ENCODE measurements around the gene MXRA5. TPM values are rescaled to one million over a fixed set of nuclear protein-coding genes. Genes with fewer than 3 reads are reported as not detected.

MXRA5 gene
- total RNA-seq, 1 experiment from 2014 or later: not detected

DNA sequence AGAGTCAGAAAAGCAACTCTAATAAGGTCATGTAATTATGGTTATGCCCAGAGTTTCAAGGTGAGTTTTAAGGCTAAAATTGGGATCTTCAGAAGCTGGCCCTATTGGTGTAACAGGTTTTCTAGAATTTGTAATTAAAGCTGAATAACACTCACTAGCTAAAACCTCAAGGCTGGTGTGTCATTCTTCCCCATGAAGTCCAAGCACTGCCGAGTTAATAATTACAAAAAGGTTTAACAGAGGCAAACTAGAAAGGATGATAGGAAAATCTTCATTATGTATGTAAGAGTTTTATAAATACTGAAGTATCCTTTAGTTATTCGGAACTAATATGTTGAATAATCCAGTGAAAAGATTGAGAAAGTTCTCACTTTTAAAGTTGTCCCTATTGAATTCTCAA is 34.3 kb downstream of the MXRA5 start:
- Histone ChIP-seq H4K20me1 (ENCODE audit: low read length) (no peaks in the 10 kb centered on the region), H3K9ac (ENCODE audit: low read length) (no peak overlapping the region), H3K4me3 (ENCODE audit: low read length) (no peak overlapping the region), H3K4me2 (ENCODE audit: low read length) (no peak overlapping the region), H3K4me1 (ENCODE audit: insufficient read depth, low read length) (no peaks in the 10 kb centered on the region), H3K9me3 (ENCODE audit: low read length) (no peaks in the 10 kb centered on the region), H3F3A (ENCODE audit: low read length, unreplicated experiment) (no peaks in the 10 kb centered on the region), H3K79me2 (ENCODE audit: low read length) (no peaks in the 10 kb centered on the region), H3K27me3 (ENCODE audit: low read length) (no peaks in the 10 kb centered on the region), H2AFZ (ENCODE audit: low read length) (no peak overlapping the region), H3K36me3 (ENCODE audit: low read depth, low read length) (no peaks in the 10 kb centered on the region), H3K27ac (ENCODE audit: low read length) (no peak overlapping the region), H3K9me2 (replicated peaks; ENCODE audit: low read length) (no peaks in the 10 kb centered on the region)
- ChIA-PET POLR2A (ENCODE audit: unreplicated experiment) (no interaction called here), CTCF (no interaction called here)
- DNase-seq: no peak
- TF ChIP-seq EZH2phosphoT487 (IDR thresholded peaks at IDR 0.05; ENCODE audit: borderline replicate concordance, low read length) (no peak), EZH2 (IDR thresholded peaks at IDR 0.05; ENCODE audit: low read length, unreplicated experiment) (no peak)
- TF ChIP-seq, protein P1, sequence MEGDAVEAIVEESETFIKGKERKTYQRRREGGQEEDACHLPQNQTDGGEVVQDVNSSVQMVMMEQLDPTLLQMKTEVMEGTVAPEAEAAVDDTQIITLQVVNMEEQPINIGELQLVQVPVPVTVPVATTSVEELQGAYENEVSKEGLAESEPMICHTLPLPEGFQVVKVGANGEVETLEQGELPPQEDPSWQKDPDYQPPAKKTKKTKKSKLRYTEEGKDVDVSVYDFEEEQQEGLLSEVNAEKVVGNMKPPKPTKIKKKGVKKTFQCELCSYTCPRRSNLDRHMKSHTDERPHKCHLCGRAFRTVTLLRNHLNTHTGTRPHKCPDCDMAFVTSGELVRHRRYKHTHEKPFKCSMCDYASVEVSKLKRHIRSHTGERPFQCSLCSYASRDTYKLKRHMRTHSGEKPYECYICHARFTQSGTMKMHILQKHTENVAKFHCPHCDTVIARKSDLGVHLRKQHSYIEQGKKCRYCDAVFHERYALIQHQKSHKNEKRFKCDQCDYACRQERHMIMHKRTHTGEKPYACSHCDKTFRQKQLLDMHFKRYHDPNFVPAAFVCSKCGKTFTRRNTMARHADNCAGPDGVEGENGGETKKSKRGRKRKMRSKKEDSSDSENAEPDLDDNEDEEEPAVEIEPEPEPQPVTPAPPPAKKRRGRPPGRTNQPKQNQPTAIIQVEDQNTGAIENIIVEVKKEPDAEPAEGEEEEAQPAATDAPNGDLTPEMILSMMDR (conservative IDR thresholded peaks at IDR 0.05; ENCODE audit: low read depth, low read length): no peak
- no TSS peak for BruUV-seq (replicated peaks)
- no peak for ATAC-seq
- intact Hi-C loops (cut with micrococcal nuclease): no loop called here

- no peaks in the 10 kb centered on the region for H3K79me2 ChIP-seq (ENCODE audit: low read length)
These were observed 38.6 kb downstream of the MXRA5 start for GRCh38 chrX:3307881-3308280.

DNA sequence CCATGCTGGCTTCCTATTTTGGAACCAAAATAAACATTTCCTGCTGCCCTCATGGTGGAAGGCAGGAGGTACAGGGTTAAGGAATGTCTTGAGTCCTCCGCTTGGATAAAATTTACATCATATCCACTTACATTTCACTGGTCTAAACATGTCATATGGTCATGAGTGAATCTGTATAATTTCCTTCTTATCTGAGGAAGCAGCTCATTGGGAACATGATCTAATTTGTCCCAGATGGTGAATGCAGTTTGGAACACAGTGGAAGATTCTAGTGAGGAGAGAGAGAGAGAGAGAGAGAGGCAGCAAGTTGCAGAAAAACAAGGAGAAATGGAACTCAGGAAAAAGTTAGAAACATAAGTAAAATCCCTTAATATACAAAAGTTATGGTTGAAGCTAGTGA is 46.8 kb downstream of the MXRA5 start:
- intact Hi-C loops (cut with micrococcal nuclease): no loop called here
- CTCF ChIA-PET: no interaction called here

More at GRCh38 chrX:3307881-3308280, 38.6 kb downstream of the MXRA5 start:
- H3K4me1 ChIP-seq (ENCODE audit: insufficient read depth, low read length): no peaks in the 10 kb centered on the region
- H3K9me2 ChIP-seq (replicated peaks; ENCODE audit: low read length): no peaks in the 10 kb centered on the region
- H3K9ac ChIP-seq (ENCODE audit: low read length): no peak overlapping the region
- CTCF ChIA-PET: no interaction called here
- TF ChIP-seq EZH2phosphoT487 (IDR thresholded peaks at IDR 0.05; ENCODE audit: borderline replicate concordance, low read length) (no peak), EZH2 (IDR thresholded peaks at IDR 0.05; ENCODE audit: low read length, unreplicated experiment) (no peak)
- TF ChIP-seq, protein P1 (conservative IDR thresholded peaks at IDR 0.05; ENCODE audit: low read depth, low read length): no peak
- H3F3A ChIP-seq (ENCODE audit: low read length, unreplicated experiment): no peaks in the 10 kb centered on the region
- no peak overlapping the region for H3K4me3 ChIP-seq (ENCODE audit: low read length)
- no peaks in the 10 kb centered on the region for H3K9me3 ChIP-seq (ENCODE audit: low read length)
- no peaks in the 10 kb centered on the region for H4K20me1 ChIP-seq (ENCODE audit: low read length)
- no TSS peak for BruUV-seq (replicated peaks)
- H2AFZ ChIP-seq (ENCODE audit: low read length): no peak overlapping the region
- H3K4me2 ChIP-seq (ENCODE audit: low read length): no peak overlapping the region
- DNase-seq (no peak), ATAC-seq (no peak)
- POLR2A ChIA-PET (ENCODE audit: unreplicated experiment): no interaction called here
- no peaks in the 10 kb centered on the region for H3K27me3 ChIP-seq (ENCODE audit: low read length)
- no peak overlapping the region for H3K27ac ChIP-seq (ENCODE audit: low read length)
- H3K36me3 ChIP-seq (ENCODE audit: low read depth, low read length): no peaks in the 10 kb centered on the region
- intact Hi-C loops (cut with micrococcal nuclease): no loop called here

More for the DNA sequence above, 46.8 kb downstream of the MXRA5 start:
- POLR2A ChIA-PET (ENCODE audit: unreplicated experiment): no interaction called here
- Histone ChIP-seq H3K4me2 (ENCODE audit: low read length) (no peak overlapping the region), H3K27me3 (ENCODE audit: low read length) (no peaks in the 10 kb centered on the region), H2AFZ (ENCODE audit: low read length) (no peak overlapping the region), H4K20me1 (ENCODE audit: low read length) (no peaks in the 10 kb centered on the region), H3K9ac (ENCODE audit: low read length) (no peak overlapping the region), H3F3A (ENCODE audit: low read length, unreplicated experiment) (no peaks in the 10 kb centered on the region), H3K27ac (ENCODE audit: low read length) (no peak overlapping the region), H3K9me3 (ENCODE audit: low read length) (no peaks in the 10 kb centered on the region), H3K36me3 (ENCODE audit: low read depth, low read length) (no peaks in the 10 kb centered on the region), H3K79me2 (ENCODE audit: low read length) (no peaks in the 10 kb centered on the region), H3K9me2 (replicated peaks; ENCODE audit: low read length) (no peaks in the 10 kb centered on the region), H3K4me1 (ENCODE audit: insufficient read depth, low read length) (no peaks in the 10 kb centered on the region), H3K4me3 (ENCODE audit: low read length) (no peak overlapping the region)
- ATAC-seq: no peak
- TF ChIP-seq EZH2 (IDR thresholded peaks at IDR 0.05; ENCODE audit: low read length, unreplicated experiment): no peak
- no TSS peak for BruUV-seq (replicated peaks)
- no peak for DNase-seq
